Stimulated activated naive CD8-positive, alpha-beta T cell treated with anti-CD3 and anti-CD28 coated beads, Interleukin-15, amount 100 ng/mL, for 72 hours (primary cell): ENCODE results near the gene RASGRF2.
A peak's percentile ranks its signal among the peaks of the same experiment; 100 is the strongest.
"Not testable (repeated sequence)": the region's sequence is repeated elsewhere in the genome, so short reads cannot be mapped to it uniquely, and the experiment has no call there.

Experiments used
- ATAC-seq: fragments of 150-1000 bp; cut with Tn5 transposase; 2 replicates; pipeline ENCODE4 v1.10.0; 2021; ENCODE audit warnings: mild to moderate bottlenecking, moderate library complexity
- DNase-seq, 2 donors: peaks; one replicate each; pipeline ENCODE4 v3.0.0; 2021 to 2022
- H3K27ac Mint-ChIP-seq, 2 donors: one replicate each; pipeline ENCODE4 v1.8.0; 2022; ENCODE audit warnings: mild to moderate bottlenecking in 2 of 2, mixed read lengths in 2 of 2, moderate library complexity in 2 of 2
- H3K27me3 Mint-ChIP-seq: one replicate; pipeline ENCODE4 v1.8.0; 2022; ENCODE audit warnings: mixed read lengths
- H3K4me1 Mint-ChIP-seq: one replicate; pipeline ENCODE4 v1.8.0; 2022; ENCODE audit warnings: mild to moderate bottlenecking, mixed read lengths
- H3K4me3 Mint-ChIP-seq, 2 donors: one replicate each; pipeline ENCODE4 v1.8.0; 2022; ENCODE audit warnings: mild to moderate bottlenecking in 2 of 2, mixed read lengths in 2 of 2, moderate library complexity in 1 of 2
- H3K9me3 Mint-ChIP-seq, 2 donors: one replicate each; pipeline ENCODE4 v1.8.0; 2022; ENCODE audit warnings: mixed read lengths in 2 of 2

RASGRF2 gene

DNA sequence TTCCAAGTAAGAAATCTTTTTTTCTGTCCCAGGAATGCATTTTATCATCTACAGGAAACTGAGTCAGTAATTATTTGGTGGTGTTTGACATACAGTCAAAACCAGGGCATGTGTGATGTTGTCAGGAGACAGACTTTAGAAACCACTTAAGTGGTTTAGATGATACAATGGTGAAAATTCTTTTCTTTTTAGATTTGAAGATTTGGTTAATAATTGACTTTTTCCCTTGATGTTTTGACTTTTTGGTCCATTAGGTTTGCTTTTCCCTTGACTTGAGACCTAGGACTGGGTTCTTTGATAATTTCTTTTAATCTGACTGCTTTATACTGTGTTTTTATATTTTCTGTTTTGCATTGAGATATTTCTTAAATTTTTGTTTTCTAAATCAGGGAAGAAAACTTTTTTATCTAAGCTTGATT lies 85.2 kb downstream of the RASGRF2 start:
- Mint-ChIP-seq H3K9me3 (no peaks in the 10 kb centered on the region), H3K27me3 (no peaks in the 10 kb centered on the region), H3K4me3 (no peak overlapping the region), H3K27ac (no peak overlapping the region), H3K4me1 (peaks cover 34% of the 10 kb centered on the region)
- ATAC-seq, result no peak
- DNase-seq, result no peak

- H3K4me3 Mint-ChIP-seq, result no peak overlapping the region
- no peaks in the 10 kb centered on the region for H3K9me3 Mint-ChIP-seq
- H3K27me3 Mint-ChIP-seq, result no peaks in the 10 kb centered on the region
- no peak for ATAC-seq
- peaks cover 34% of the 10 kb centered on the region for H3K4me1 Mint-ChIP-seq
- no peak overlapping the region for H3K27ac Mint-ChIP-seq
- no peak for DNase-seq
Observed at GRCh38 chr5:81046041-81046440, 85.9 kb downstream of the RASGRF2 start.

- Mint-ChIP-seq H3K27me3 (no peaks in the 10 kb centered on the region), H3K9me3 (peaks cover 0 to 7% of the 10 kb centered on the region in 2 donors), H3K4me1 (peaks cover 23% of the 10 kb centered on the region), H3K4me3 (no peak overlapping the region), H3K27ac (no peak overlapping the region)
- ATAC-seq, result no peak
- DNase-seq, result no peak
Observed at GRCh38 chr5:81052325-81052724, 92.2 kb downstream of the RASGRF2 start.

DNA sequence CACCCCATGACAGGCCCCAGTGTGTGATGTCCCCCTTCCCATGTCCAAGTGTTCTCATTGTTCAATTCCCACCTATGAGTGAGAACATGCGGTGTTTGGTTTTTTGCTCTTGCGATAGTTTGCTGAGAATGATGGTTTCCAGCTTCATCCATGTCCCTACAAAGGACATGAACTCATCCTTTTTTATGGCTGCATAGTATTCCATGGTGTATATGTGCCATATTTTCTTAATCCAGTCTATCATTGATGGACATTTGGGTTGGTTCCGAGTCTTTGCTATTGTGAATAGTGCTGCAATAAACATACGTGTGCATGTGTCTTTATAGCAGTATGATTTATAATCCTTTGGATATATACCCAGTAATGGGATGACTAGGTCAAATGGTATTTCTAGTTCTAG lies 93.1 kb downstream of the RASGRF2 start:
- not testable (repeated sequence) for ATAC-seq, H3K4me3 Mint-ChIP-seq, H3K9me3 Mint-ChIP-seq, H3K27me3 Mint-ChIP-seq, DNase-seq, H3K27ac Mint-ChIP-seq
- H3K4me1 Mint-ChIP-seq, result peaks cover 19% of the 10 kb centered on the region

- no peak for ATAC-seq
- Mint-ChIP-seq H3K9me3 (peaks cover 0 to 19% of the 10 kb centered on the region in 2 donors), H3K27ac (no peak overlapping the region), H3K4me1 (peaks cover 31% of the 10 kb centered on the region), H3K27me3 (no peaks in the 10 kb centered on the region), H3K4me3 (no peak overlapping the region)
- DNase-seq, result no peak
Observed at GRCh38 chr5:81058121-81058520, 98.0 kb downstream of the RASGRF2 start.

GRCh38 chr5:81065492-81065891 lies 105.3 kb downstream of the RASGRF2 start:
- no peak overlapping the region for H3K4me3 Mint-ChIP-seq
- peaks cover 2 to 7% of the 10 kb centered on the region in 2 donors for H3K9me3 Mint-ChIP-seq
- ATAC-seq (no peak), DNase-seq (no peak)
- H3K27ac Mint-ChIP-seq, result no peak overlapping the region
- peaks cover 21% of the 10 kb centered on the region for H3K4me1 Mint-ChIP-seq
- H3K27me3 Mint-ChIP-seq, result no peaks in the 10 kb centered on the region

DNA sequence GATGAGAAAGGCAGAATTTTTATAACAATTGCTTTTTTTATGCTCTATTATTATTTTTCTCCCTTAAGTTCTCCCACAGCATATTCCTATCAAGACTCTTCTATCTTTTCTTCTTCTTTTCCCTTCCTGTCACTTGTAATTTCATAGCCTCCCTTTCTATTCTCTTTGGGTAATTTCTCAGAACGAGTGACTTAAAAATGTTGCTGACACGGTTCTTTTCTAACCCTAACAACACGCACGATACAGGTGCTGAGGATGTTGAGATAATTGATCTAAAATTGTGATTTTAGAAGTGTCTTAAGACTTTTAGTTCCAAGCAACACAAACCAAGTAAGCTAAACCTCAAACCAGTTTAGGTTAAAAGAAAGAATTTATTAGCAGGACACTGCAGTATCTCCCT lies 105.9 kb downstream of the RASGRF2 start:
- Mint-ChIP-seq H3K27ac (no peak overlapping the region), H3K9me3 (peaks cover 0 to 7% of the 10 kb centered on the region in 2 donors), H3K4me1 (peaks cover 19% of the 10 kb centered on the region), H3K4me3 (no peak overlapping the region), H3K27me3 (no peaks in the 10 kb centered on the region)
- ATAC-seq (no peak), DNase-seq (no peak)

GRCh38 chr5:81067406-81067805 lies 107.2 kb downstream of the RASGRF2 start:
- no peak for DNase-seq
- Mint-ChIP-seq H3K27ac (no peak overlapping the region), H3K9me3 (peaks cover 0 to 7% of the 10 kb centered on the region in 2 donors), H3K4me3 (no peak overlapping the region), H3K27me3 (no peaks in the 10 kb centered on the region), H3K4me1 (peaks cover 19% of the 10 kb centered on the region)
- ATAC-seq, result no peak

GRCh38 chr5:81068063-81068462 lies 107.9 kb downstream of the RASGRF2 start:
- ATAC-seq, result no peak
- Mint-ChIP-seq H3K9me3 (peaks cover 0 to 7% of the 10 kb centered on the region in 2 donors), H3K27ac (no peak overlapping the region), H3K27me3 (no peaks in the 10 kb centered on the region), H3K4me1 (peaks cover 12% of the 10 kb centered on the region), H3K4me3 (no peak overlapping the region)
- DNase-seq, result no peak

DNA sequence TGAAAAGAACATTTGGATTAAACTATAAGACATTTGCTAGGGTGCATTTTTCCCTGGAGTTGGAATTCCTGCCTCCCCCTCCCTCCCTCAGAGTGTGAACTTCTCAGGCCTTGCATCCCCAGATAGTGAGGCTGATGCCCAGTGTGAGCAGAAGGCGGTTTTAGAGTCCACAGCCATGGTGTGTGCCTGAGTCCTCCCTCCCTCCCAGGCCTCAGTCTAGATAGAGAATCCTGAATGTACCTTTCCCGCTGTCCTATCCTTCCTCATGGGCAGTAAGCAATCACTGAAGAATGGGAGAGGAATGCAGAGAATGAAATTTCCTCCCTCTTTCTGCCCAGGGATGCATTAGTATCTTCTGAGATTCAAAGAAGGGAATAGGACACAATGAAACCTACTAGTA lies 108.5 kb downstream of the RASGRF2 start:
- DNase-seq (no peak), ATAC-seq (no peak)
- Mint-ChIP-seq H3K4me1 (peaks cover 12% of the 10 kb centered on the region), H3K9me3 (peaks cover 0 to 6% of the 10 kb centered on the region in 2 donors), H3K27ac (peak overlapping the region in 1 of 2 donors; percentile 86), H3K27me3 (no peaks in the 10 kb centered on the region), H3K4me3 (no peak overlapping the region)

DNA sequence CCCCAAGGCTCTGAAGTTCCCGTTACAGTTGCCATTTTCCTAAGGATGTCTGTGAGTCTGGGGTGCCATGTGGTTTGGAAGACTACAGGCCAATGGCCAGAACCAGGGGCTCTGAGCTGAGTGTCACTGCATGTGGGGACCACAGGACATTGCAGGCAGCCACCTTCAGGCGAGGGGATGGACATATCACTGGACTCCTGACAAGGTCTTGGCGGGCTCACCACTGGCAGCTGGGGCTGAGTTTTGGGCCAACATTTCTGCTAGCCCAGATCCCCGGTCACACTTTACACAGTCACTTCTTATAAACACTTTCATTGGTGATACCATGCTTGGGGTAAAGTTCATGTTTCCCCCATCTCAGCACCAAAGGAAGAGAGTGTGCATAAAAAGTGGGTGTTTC lies 109.8 kb downstream of the RASGRF2 start:
- Mint-ChIP-seq H3K27ac (no peak overlapping the region), H3K27me3 (no peaks in the 10 kb centered on the region), H3K9me3 (no peaks in the 10 kb centered on the region), H3K4me3 (no peak overlapping the region), H3K4me1 (peaks cover under 1% of the 10 kb centered on the region)
- ATAC-seq (no peak), DNase-seq (no peak)

- DNase-seq (no peak), ATAC-seq (no peak)
- no peaks in the 10 kb centered on the region for H3K27me3 Mint-ChIP-seq
- H3K4me1 Mint-ChIP-seq, result no peaks in the 10 kb centered on the region
- H3K9me3 Mint-ChIP-seq, result no peaks in the 10 kb centered on the region
- no peak overlapping the region for H3K27ac Mint-ChIP-seq
- no peak overlapping the region for H3K4me3 Mint-ChIP-seq
Observed at GRCh38 chr5:81070571-81071255, 110.5 kb downstream of the RASGRF2 start.

DNA sequence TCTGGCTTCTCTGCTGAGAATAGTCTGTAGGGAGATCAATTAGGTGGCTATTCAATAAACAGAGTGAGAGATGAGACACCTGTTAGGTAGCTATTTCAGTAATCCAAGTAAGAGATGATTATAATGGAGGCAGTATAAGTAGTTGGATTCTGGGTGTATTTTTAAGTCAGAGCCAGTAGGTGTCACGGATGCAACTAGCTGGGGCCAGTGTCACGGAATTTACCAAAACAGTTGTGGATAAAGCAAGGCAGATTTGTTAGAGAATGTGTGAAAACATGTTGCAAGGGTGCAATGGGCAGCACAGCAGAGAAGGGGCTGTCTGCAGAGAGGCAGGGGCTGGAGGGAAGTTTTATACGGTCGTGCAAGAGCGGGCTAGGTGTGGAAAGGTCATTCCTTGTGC lies 114.9 kb downstream of the RASGRF2 start:
- no peaks in the 10 kb centered on the region for H3K4me1 Mint-ChIP-seq
- H3K27me3 Mint-ChIP-seq, result no peaks in the 10 kb centered on the region
- H3K27ac Mint-ChIP-seq, result no peak overlapping the region
- no peak for ATAC-seq
- DNase-seq, result no peak
- no peaks in the 10 kb centered on the region for H3K9me3 Mint-ChIP-seq
- no peak overlapping the region for H3K4me3 Mint-ChIP-seq

GRCh38 chr5:81077105-81077504 lies 116.9 kb downstream of the RASGRF2 start:
- Mint-ChIP-seq H3K27ac (no peak overlapping the region), H3K27me3 (no peaks in the 10 kb centered on the region), H3K4me3 (no peak overlapping the region), H3K4me1 (no peaks in the 10 kb centered on the region), H3K9me3 (no peaks in the 10 kb centered on the region)
- DNase-seq (no peak), ATAC-seq (no peak)

DNA sequence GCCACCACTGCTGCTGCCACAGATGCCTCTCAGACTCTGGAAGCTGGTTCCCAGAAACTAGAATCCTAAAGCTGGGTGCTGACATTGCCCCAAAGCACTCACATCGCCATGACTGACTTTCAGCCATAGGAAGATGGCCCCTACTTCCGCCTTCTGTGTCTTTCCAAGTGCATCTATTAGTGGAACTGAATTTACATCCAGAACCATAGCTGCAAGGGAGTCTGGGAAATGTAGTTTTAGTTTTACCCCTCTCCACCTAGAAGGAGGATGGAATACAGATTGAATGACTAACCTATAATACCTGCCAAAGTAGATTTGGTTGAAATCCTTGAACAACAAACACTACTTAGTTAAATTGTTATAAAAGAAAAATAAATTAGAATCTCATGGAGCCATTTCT lies 118.8 kb downstream of the RASGRF2 start:
- no peak for DNase-seq
- Mint-ChIP-seq H3K27me3 (no peaks in the 10 kb centered on the region), H3K27ac (no peak overlapping the region), H3K9me3 (no peaks in the 10 kb centered on the region), H3K4me1 (no peaks in the 10 kb centered on the region), H3K4me3 (no peak overlapping the region)
- no peak for ATAC-seq

GRCh38 chr5:81080809-81081460 lies 120.8 kb downstream of the RASGRF2 start:
- ATAC-seq (no peak), DNase-seq (no peak)
- Mint-ChIP-seq H3K4me3 (no peak overlapping the region), H3K4me1 (no peaks in the 10 kb centered on the region), H3K9me3 (no peaks in the 10 kb centered on the region), H3K27ac (no peak overlapping the region), H3K27me3 (no peaks in the 10 kb centered on the region)

GRCh38 chr5:81081461-81081835 lies 121.3 kb downstream of the RASGRF2 start:
- ATAC-seq (no peak), DNase-seq (no peak)
- Mint-ChIP-seq H3K27ac (no peak overlapping the region), H3K4me1 (no peaks in the 10 kb centered on the region), H3K27me3 (no peaks in the 10 kb centered on the region), H3K9me3 (no peaks in the 10 kb centered on the region), H3K4me3 (no peak overlapping the region)
